ENCODE results near the gene CLIC1.

GRCh38 chr6:31775633-31776484, 39.5 kb upstream of the CLIC1 start:
- TF ChIP-seq POLR2A (IDR thresholded peaks at IDR 0.05) (no peak), CTCF (IDR thresholded peaks at IDR 0.05 in 8 of 11, conservative IDR thresholded peaks at IDR 0.05 in 3 of 11) (no peak), POLR2AphosphoS5 (IDR thresholded peaks at IDR 0.05) (no peak)
